NCI-H526 (cell line): ENCODE measurements around the gene ATG4C.
"Not testable (repeated sequence)": the region's sequence is repeated elsewhere in the genome, so short reads cannot be mapped to it uniquely, and the experiment has no call there.

ENCODE experiments used
- DNase-seq, 2 experiments: peaks; one replicate each; lab custom pipeline; 2025; lab: John Stamatoyannopoulos, UW

The ATG4C gene

GRCh38 chr1:62774971-62775595, 8.8 kb upstream of the ATG4C start:
- no peak for DNase-seq

GRCh38 chr1:62778208-62778607, 5.7 kb upstream of the ATG4C start:
- DNase-seq, result no peak

GRCh38 chr1:62781841-62782543, 1.9 kb upstream of the ATG4C start:
- DNase-seq, result no peak

GRCh38 chr1:62782544-62783212, 1.3 kb upstream of the ATG4C start:
- not testable (repeated sequence) for DNase-seq

- DNase-seq, result peak; percentile 28 to 37
These were observed 805 bp downstream of the ATG4C start for GRCh38 chr1:62784509-62785365.

GRCh38 chr1:62790716-62791115, 6.8 kb downstream of the ATG4C start:
- DNase-seq, result no peak

GRCh38 chr1:62794053-62794452, 10.1 kb downstream of the ATG4C start:
- DNase-seq, result no peak

GRCh38 chr1:62796221-62796620, 12.3 kb downstream of the ATG4C start:
- DNase-seq, result no peak

GRCh38 chr1:62799688-62800087, 15.8 kb downstream of the ATG4C start:
- no peak for DNase-seq

GRCh38 chr1:62800281-62800680, 16.3 kb downstream of the ATG4C start:
- DNase-seq, result no peak

GRCh38 chr1:62800825-62801306, 16.9 kb downstream of the ATG4C start:
- DNase-seq, result no peak

- DNase-seq, result no peak
These were observed 25.9 kb downstream of the ATG4C start for GRCh38 chr1:62809788-62810187.

GRCh38 chr1:62810420-62811274, 26.7 kb downstream of the ATG4C start:
- no peak for DNase-seq

- no peak for DNase-seq
These were observed 39.6 kb downstream of the ATG4C start for GRCh38 chr1:62823556-62823955.

GRCh38 chr1:62826901-62827300, 43.0 kb downstream of the ATG4C start:
- DNase-seq, result no peak

GRCh38 chr1:62827786-62828185, 43.9 kb downstream of the ATG4C start:
- not testable (repeated sequence) for DNase-seq

GRCh38 chr1:62832276-62832675, 48.3 kb downstream of the ATG4C start:
- no peak for DNase-seq

- no peak for DNase-seq
These were observed 49.6 kb downstream of the ATG4C start for GRCh38 chr1:62833529-62833928.

GRCh38 chr1:62834400-62834961, 50.5 kb downstream of the ATG4C start:
- peak in 1 of 2 experiments; percentile 13 for DNase-seq

GRCh38 chr1:62836856-62837540, 53.1 kb downstream of the ATG4C start:
- no peak for DNase-seq
